Measurements from ENCODE around the gene CFAP46. TPM values are rescaled to one million over a fixed set of nuclear protein-coding genes. Genes with fewer than 3 reads are reported as not detected.

The CFAP46 gene
- total RNA-seq, 1 donor: under 0.01 TPM

DNA sequence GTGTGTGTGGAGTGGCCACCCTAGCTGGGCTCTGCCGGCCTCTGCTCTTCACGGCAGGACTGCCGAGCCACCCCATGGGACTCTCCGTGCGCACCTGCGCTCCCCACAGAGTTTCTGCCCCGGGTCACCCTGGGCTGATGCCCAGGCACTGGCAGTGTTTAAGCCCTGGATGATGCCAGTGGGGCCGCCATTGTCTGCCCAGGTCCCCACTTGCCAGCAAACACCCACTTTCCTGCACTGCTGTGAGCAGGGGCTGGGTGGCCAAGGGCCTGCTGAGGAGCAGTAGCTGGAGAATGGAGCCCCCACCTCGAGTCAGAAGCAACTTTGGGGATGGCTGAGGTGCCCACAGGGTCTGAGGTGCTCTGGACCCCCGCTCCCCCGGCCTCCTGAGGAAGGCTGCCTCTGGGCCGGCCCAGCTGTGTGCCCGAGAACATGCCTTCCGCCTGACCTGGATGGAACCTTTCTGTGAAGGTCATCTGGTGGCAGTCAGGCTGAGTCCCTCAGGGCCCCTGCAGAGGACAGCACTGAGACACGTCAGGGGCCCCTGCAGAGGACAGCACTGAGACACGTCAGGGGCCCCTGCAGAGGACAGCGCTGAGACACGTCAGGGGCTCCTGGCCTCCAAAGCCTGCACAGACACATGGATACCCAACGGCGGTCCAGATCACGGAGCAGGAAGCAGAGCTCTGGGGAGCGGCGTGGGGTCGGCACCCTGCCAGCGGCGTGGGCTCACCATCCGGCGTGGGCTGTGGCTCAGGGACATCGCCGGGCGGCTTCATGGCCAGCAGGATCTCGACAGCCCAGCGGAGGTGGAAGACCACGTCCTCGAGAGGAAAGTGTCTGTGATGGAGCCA is 62.0 kb downstream of the CFAP46 start:
- no peak overlapping the region for H3K4me3 ChIP-seq (ENCODE audit: insufficient read depth, low read length)
- H3K4me1 ChIP-seq (ENCODE audit: insufficient read depth, low read length): no peaks in the 10 kb centered on the region
- H3K9me3 ChIP-seq (ENCODE audit: low read depth, low read length): no peaks in the 10 kb centered on the region
- TF ChIP-seq, protein P1, sequence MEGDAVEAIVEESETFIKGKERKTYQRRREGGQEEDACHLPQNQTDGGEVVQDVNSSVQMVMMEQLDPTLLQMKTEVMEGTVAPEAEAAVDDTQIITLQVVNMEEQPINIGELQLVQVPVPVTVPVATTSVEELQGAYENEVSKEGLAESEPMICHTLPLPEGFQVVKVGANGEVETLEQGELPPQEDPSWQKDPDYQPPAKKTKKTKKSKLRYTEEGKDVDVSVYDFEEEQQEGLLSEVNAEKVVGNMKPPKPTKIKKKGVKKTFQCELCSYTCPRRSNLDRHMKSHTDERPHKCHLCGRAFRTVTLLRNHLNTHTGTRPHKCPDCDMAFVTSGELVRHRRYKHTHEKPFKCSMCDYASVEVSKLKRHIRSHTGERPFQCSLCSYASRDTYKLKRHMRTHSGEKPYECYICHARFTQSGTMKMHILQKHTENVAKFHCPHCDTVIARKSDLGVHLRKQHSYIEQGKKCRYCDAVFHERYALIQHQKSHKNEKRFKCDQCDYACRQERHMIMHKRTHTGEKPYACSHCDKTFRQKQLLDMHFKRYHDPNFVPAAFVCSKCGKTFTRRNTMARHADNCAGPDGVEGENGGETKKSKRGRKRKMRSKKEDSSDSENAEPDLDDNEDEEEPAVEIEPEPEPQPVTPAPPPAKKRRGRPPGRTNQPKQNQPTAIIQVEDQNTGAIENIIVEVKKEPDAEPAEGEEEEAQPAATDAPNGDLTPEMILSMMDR (IDR thresholded peaks at IDR 0.05; ENCODE audit: extremely low read depth, low read depth, low read length): no peak
- peak; percentile 47 for DNase-seq (ENCODE audit: insufficient read length, low spot score, missing footprints)
- H3K27me3 ChIP-seq (ENCODE audit: insufficient read depth, low read length): peaks cover 30% of the 10 kb centered on the region
- H2AFZ ChIP-seq (ENCODE audit: low read length): no peak overlapping the region
- no peaks in the 10 kb centered on the region for H3K79me2 ChIP-seq (ENCODE audit: insufficient read depth, low read length)
- no peaks in the 10 kb centered on the region for H4K20me1 ChIP-seq (ENCODE audit: insufficient read depth, low read length)
- H3K27ac ChIP-seq (ENCODE audit: low read depth, low read length): no peak overlapping the region
- no peak overlapping the region for H3K4me2 ChIP-seq (ENCODE audit: insufficient read depth, low read length)
- no peaks in the 10 kb centered on the region for H3K36me3 ChIP-seq (ENCODE audit: insufficient read depth, low read length)

DNA sequence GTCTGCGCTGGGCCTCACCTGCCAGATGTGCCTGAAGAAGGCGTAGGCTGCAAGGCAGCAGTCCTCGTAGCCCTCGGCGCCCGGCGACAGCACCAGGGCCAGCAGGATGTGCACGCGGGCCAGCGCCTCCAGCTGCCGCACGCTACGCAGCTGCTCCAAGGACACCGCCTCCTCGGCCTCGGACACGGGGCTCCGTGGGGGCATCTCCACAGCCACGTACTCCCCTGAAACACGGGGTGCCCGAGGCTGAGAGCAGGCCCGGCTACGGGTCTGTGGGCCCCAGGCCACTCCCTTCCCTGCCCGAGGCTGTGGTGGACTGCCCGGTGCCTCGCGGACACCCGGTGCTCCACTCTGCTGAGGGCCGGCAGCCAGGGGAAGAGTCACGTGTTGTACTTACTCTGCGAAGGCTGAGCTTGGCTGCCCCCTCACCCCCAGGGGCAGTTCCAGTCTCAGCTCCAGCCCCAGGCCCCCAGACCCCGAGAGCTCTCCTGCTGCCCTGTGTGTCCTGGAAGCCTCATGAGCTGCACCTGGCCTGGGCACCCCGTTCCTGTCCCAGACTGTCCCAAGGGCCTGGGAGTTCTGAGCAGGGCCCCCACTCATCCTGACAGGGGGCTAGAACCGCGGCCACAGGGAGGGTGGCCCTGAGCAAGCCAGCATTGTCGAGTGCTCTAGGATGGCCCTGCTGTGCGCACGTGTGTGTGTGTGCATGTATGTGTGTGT is 62.8 kb downstream of the CFAP46 start:
- no peaks in the 10 kb centered on the region for H3K9me3 ChIP-seq (ENCODE audit: low read depth, low read length)
- H3K79me2 ChIP-seq (ENCODE audit: insufficient read depth, low read length): no peaks in the 10 kb centered on the region
- no peaks in the 10 kb centered on the region for H3K36me3 ChIP-seq (ENCODE audit: insufficient read depth, low read length)
- H3K4me2 ChIP-seq (ENCODE audit: insufficient read depth, low read length): no peak overlapping the region
- H3K27ac ChIP-seq (ENCODE audit: low read depth, low read length): no peak overlapping the region
- peaks cover 33% of the 10 kb centered on the region for H3K27me3 ChIP-seq (ENCODE audit: insufficient read depth, low read length)
- no peak overlapping the region for H2AFZ ChIP-seq (ENCODE audit: low read length)
- TF ChIP-seq, protein P1 (IDR thresholded peaks at IDR 0.05; ENCODE audit: extremely low read depth, low read depth, low read length): no peak
- DNase-seq (ENCODE audit: insufficient read length, low spot score, missing footprints): peak; percentile 70
- no peaks in the 10 kb centered on the region for H4K20me1 ChIP-seq (ENCODE audit: insufficient read depth, low read length)
- H3K4me1 ChIP-seq (ENCODE audit: insufficient read depth, low read length): no peaks in the 10 kb centered on the region
- H3K4me3 ChIP-seq (ENCODE audit: insufficient read depth, low read length): no peak overlapping the region

DNA sequence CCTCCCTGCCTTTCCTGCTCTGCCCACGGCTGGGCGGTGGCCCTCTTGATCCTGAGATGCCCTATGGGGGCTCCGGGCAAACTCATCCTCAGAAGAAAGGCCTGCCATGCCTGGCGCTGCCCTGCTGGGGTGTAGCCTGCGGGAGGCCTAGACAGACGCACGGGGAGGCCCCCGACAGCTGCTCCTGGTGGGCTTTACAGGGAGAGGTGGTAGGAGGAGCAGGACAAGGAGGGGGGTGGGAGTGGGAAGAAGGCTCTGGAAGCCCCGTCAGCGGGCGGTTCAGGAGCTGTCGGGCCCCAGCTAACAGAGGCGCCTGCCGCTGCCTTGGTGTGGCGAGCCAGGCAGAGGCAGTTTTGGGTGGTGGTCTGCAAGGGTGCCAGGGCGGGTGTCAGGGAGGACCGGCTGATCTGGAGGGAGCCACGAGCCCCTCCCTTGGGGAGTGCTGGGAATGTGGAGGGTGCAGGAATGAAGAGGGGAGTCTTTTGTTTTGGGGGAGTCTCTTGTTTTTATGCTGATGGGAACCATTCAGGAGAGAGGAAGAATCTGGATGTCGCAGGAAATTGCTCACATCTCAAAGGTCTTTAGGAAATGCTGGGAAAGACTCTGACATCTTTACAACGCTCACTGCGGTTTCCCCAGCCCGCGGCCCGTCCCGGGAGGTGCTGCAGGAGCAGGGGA is 63.5 kb downstream of the CFAP46 start:
- no peaks in the 10 kb centered on the region for H3K36me3 ChIP-seq (ENCODE audit: insufficient read depth, low read length)
- TF ChIP-seq, protein P1 (IDR thresholded peaks at IDR 0.05; ENCODE audit: extremely low read depth, low read depth, low read length): no peak
- no peaks in the 10 kb centered on the region for H3K4me1 ChIP-seq (ENCODE audit: insufficient read depth, low read length)
- H3K27me3 ChIP-seq (ENCODE audit: insufficient read depth, low read length): peaks cover 32% of the 10 kb centered on the region
- H3K9me3 ChIP-seq (ENCODE audit: low read depth, low read length): no peaks in the 10 kb centered on the region
- no peak overlapping the region for H3K4me3 ChIP-seq (ENCODE audit: insufficient read depth, low read length)
- H4K20me1 ChIP-seq (ENCODE audit: insufficient read depth, low read length): no peaks in the 10 kb centered on the region
- H3K79me2 ChIP-seq (ENCODE audit: insufficient read depth, low read length): no peaks in the 10 kb centered on the region
- no peak overlapping the region for H2AFZ ChIP-seq (ENCODE audit: low read length)
- H3K4me2 ChIP-seq (ENCODE audit: insufficient read depth, low read length): no peak overlapping the region
- H3K27ac ChIP-seq (ENCODE audit: low read depth, low read length): no peak overlapping the region
- DNase-seq (ENCODE audit: insufficient read length, low spot score, missing footprints): no peak
